ENCODE data around the gene PAPPA2. TPM values are rescaled to one million over a fixed set of nuclear protein-coding genes. Genes with fewer than 3 reads are reported as not detected.
"Not testable (repeated sequence)": the region's sequence is repeated elsewhere in the genome, so short reads cannot be mapped to it uniquely, and the experiment has no call there.

Gene PAPPA2
- total RNA-seq, 2 experiments from 2014 or later = 0.19 to 0.37 TPM

DNA sequence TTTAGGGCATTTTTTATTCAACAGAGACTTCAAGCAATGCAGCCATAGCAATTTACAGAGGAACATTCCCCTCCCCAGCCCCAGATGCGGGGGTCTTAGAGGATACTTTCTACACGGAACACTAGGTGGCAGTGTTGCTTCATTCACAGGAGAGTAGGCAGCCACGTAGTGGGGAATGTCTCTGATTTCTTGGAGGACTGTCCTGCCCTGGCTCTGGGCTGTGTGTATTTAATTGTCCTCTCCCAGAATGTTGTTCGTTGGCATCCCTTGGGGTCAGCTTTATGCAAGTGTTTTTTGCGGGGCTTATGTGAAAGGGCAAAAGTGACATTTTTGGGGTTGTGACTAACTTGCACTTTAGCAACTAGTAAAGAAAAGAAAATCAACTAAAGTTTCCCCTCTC lies 96.9 kb downstream of the PAPPA2 start:
- Mint-ChIP-seq H3K27me3 (ENCODE audit: low read depth) (peaks cover 12% of the 10 kb centered on the region), H3K4me3 (no peak overlapping the region), H3K4me1 (ENCODE audit: low read depth) (no peaks in the 10 kb centered on the region), H3K36me3 (ENCODE audit: low read depth) (no peaks in the 10 kb centered on the region), H3K27ac (no peak overlapping the region), H3K9me3 (no peaks in the 10 kb centered on the region)
- peak; percentile 38 for DNase-seq
- intact Hi-C loops (cut with micrococcal nuclease) = loop anchor here (1.0 to 5.0 kb wide), 4 partner anchors 131 to 1387 kb away; no protein-coding TSS in a partner anchor
- CTCF ChIA-PET = interaction anchor here (0.6 to 1.6 kb wide), 11 partner anchors 11 to 1106 kb away, joined by 3 to 6 read pairs (median 4); no protein-coding TSS in a partner anchor

DNA sequence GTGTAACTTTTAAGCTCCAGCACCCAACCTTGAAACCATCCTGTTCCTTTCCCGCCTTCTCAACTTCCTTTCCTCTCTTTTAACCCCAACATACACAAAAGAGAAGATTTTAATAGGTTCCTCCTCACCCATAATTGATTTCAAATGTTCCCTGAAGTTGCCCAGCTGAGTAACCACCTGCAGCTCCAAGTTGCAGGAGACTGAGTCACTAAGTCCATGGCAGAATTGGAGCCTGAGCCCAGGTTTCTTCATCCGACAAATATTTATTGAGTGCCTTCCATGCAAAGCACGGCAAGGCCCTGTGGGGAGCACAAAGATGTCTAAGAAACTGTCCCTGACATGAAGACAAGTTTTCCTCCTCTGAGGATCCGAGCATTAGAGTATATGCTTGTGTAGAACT lies 97.7 kb downstream of the PAPPA2 start:
- CTCF ChIA-PET = interaction anchor here (0.6 to 1.8 kb wide), 14 partner anchors 12 to 1580 kb away, joined by 3 to 12 read pairs (median 4); no protein-coding TSS in a partner anchor

DNA sequence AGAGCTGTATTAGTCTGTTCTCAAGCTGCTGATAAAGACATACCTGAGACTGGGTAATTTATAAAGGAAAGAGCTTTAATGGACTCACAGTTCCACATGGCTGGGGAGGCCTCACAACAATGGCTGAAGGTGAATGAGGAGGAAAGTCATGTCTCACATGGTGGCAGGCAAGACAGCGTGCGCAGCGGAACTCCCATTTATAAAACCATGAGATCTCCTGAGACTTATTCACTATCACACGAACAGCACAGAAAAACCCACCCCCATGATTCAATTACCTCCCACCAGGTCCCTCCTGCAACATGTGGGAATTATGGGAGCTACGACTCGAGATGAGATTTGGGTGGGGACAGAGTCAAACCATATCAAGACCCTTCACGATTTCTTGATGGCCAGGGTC lies 98.8 kb downstream of the PAPPA2 start:
- peaks cover 12% of the 10 kb centered on the region for H3K27me3 Mint-ChIP-seq (ENCODE audit: low read depth)
- H3K4me3 Mint-ChIP-seq; H3K9me3 Mint-ChIP-seq; H3K27ac Mint-ChIP-seq; H3K36me3 Mint-ChIP-seq (ENCODE audit: low read depth); DNase-seq; intact Hi-C loops (cut with micrococcal nuclease); H3K4me1 Mint-ChIP-seq (ENCODE audit: low read depth): not testable (repeated sequence)
- CTCF ChIA-PET = interaction anchor here (1.5 to 1.8 kb wide), 2 partner anchors 121 to 129 kb away, joined by 5 to 12 read pairs; no protein-coding TSS in a partner anchor

More for the DNA sequence above, 97.7 kb downstream of the PAPPA2 start:
- no peak overlapping the region for H3K4me3 Mint-ChIP-seq
- intact Hi-C loops (cut with micrococcal nuclease) = loop anchor here (1.0 kb wide), 2 partner anchors 131 to 321 kb away; no protein-coding TSS in a partner anchor
- DNase-seq = no peak
- no peaks in the 10 kb centered on the region for H3K36me3 Mint-ChIP-seq (ENCODE audit: low read depth)
- H3K27me3 Mint-ChIP-seq (ENCODE audit: low read depth) = peaks cover 9% of the 10 kb centered on the region
- H3K27ac Mint-ChIP-seq = no peak overlapping the region
- H3K9me3 Mint-ChIP-seq = no peaks in the 10 kb centered on the region
- H3K4me1 Mint-ChIP-seq (ENCODE audit: low read depth) = no peaks in the 10 kb centered on the region

DNA sequence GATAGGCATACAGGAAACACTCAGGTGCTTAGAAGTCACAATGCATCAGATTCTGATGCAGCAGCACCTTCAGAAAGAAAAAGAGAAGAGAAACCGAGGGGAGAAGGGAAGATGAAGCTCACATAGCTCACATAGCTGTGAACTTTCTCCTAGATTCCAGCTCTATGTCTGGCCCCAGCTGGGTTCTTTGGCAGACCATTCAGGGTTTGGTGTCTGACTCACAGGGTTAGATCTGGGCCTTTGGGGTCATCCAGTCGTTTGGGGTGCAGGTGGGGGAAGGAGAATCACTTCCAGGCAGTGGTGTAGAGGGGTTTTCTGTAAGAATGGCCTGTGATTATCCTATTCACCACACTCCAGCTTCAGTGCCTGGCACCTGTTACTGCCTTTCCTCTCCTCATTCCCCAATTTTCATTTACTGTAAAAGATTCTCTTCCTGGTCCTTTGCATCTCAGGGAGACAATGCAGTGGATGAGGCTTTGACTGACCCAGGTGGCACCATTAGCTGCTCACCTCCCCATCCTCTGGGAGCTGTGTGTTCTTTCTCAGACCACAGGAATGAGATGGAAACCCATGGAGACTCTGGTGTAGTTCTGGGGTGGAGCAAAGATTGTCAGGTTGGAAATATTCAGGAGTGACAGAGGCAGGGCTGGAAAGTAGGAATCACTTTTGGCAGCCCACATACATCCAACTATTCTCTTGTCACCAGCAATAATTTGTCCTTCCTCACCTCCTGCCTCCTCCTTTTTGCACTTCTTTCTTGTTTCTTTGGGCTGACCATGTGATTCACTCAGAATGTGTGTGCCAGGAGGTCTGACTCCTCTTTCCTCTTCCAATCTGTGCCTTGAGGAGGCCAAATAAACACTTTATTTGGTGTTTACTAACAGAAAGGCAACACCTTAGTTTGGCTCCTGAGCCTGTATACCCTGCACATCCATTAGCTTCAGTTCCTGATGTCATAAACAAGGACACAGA lies 103.3 kb downstream of the PAPPA2 start:
- intact Hi-C loops (cut with micrococcal nuclease) = no loop called here
- Mint-ChIP-seq H3K27me3 (ENCODE audit: low read depth) (peaks cover 6% of the 10 kb centered on the region), H3K4me1 (ENCODE audit: low read depth) (no peaks in the 10 kb centered on the region), H3K36me3 (ENCODE audit: low read depth) (no peaks in the 10 kb centered on the region), H3K9me3 (no peaks in the 10 kb centered on the region), H3K27ac (no peak overlapping the region), H3K4me3 (no peak overlapping the region)
- CTCF ChIA-PET = no interaction called here
- no peak for DNase-seq

DNA sequence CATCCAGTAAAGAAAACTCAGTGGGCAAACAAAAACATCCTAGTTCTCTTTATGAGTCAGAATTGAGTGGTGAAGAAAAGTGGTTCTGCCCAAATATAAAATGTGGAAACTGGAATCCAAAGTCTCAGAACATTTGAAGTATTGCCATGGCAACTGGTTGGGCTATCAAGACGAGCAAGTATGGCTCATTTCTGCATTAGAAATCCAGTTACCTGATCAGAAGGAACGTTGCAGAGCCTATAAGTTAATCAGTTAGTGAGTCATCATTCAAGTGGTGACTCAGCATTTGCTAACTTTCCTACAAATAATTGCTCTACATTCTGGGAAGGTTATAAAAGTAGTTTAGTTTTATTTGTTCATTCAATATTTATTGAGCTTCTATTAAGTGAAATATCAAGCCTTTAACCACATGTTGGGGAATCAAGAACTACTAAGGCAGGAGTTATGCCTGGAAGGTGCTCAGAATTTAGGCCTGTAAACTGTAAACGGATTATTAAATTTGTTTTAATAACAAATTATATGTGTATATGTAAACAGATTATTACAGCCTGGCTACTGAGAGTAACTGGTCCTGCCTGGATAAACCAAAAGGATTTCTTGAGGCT lies 104.3 kb downstream of the PAPPA2 start:
- no peak for DNase-seq
- no peak overlapping the region for H3K4me3 Mint-ChIP-seq
- CTCF ChIA-PET = no interaction called here
- H3K27ac Mint-ChIP-seq = no peak overlapping the region
- H3K27me3 Mint-ChIP-seq (ENCODE audit: low read depth) = peaks cover 5% of the 10 kb centered on the region
- H3K4me1 Mint-ChIP-seq (ENCODE audit: low read depth) = no peaks in the 10 kb centered on the region
- no peaks in the 10 kb centered on the region for H3K9me3 Mint-ChIP-seq
- H3K36me3 Mint-ChIP-seq (ENCODE audit: low read depth) = no peaks in the 10 kb centered on the region
- intact Hi-C loops (cut with micrococcal nuclease) = no loop called here

DNA sequence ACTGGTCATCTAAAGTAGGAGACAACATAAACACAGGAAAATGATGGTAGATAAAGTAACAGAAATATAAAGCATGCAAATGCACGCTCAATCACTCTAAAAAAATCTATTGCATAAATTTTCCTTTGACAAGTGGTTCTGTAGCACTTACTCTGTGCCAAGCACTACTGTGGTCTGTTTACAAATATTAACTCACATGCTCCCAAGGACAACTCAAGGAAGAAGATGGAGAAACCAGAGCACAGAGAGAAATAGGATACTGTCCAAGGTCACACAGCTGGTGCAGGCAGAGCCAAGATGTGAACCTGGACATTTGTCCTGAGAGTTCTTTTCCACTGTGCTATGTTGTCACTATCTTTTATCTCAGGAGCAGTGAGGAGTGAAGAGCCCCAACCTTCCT lies 105.2 kb downstream of the PAPPA2 start:
- Mint-ChIP-seq H3K4me3 (no peak overlapping the region), H3K9me3 (no peaks in the 10 kb centered on the region), H3K27ac (no peak overlapping the region), H3K4me1 (ENCODE audit: low read depth) (no peaks in the 10 kb centered on the region), H3K27me3 (ENCODE audit: low read depth) (peaks cover 5% of the 10 kb centered on the region), H3K36me3 (ENCODE audit: low read depth) (no peaks in the 10 kb centered on the region)
- intact Hi-C loops (cut with micrococcal nuclease) = no loop called here
- CTCF ChIA-PET = no interaction called here
- DNase-seq = no peak

DNA sequence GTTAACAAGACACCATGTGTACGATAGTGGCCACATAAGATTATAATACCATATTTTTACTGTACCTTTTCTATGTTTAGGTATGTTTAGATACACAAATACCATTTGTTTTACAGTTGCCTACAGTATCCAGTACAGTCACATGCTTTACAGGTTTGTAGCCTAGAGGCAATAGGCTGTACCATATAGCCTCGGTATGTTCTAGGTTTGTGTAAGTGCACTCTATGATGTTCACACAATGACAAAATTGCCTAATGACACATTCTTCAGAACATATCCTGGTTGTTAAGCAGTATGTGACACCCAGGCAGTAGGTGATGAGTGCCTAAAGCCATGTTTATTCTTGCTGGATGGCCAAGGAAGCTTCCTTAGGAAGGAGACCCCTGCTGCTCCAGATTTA lies 111.8 kb downstream of the PAPPA2 start:
- Mint-ChIP-seq H3K9me3 (no peaks in the 10 kb centered on the region), H3K27me3 (ENCODE audit: low read depth) (no peaks in the 10 kb centered on the region)
- CTCF ChIA-PET = interaction anchor here (1.0 kb wide), 1 partner anchor 15 kb away, joined by 4 read pairs; no protein-coding TSS in a partner anchor

DNA sequence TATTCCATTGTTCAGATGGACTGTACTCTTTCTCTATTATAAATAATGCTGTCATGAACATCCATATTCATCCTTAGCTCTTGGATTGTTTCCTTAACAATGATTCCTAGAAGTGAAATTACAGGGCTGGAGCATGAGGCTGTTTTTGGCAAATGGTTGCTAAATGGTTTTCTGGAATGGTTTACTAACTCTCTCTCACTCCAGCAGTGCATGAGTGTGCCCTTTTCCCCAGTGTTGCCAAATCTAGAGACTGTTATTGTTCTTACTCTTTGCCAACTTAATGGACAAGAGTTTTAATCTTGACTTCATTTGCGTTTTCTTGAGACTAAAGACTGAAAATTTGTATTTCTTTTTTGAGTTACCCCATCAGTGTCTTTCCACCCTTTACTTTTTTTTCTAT lies 113.0 kb downstream of the PAPPA2 start:
- intact Hi-C loops (cut with micrococcal nuclease) = no loop called here
- no peaks in the 10 kb centered on the region for H3K9me3 Mint-ChIP-seq
- H3K4me1 Mint-ChIP-seq (ENCODE audit: low read depth) = no peaks in the 10 kb centered on the region
- CTCF ChIA-PET = no interaction called here
- no peaks in the 10 kb centered on the region for H3K27me3 Mint-ChIP-seq (ENCODE audit: low read depth)
- DNase-seq = no peak
- H3K36me3 Mint-ChIP-seq (ENCODE audit: low read depth) = no peaks in the 10 kb centered on the region
- H3K4me3 Mint-ChIP-seq = no peak overlapping the region
- no peak overlapping the region for H3K27ac Mint-ChIP-seq

More for the DNA sequence above, 111.8 kb downstream of the PAPPA2 start:
- Mint-ChIP-seq H3K4me3 (no peak overlapping the region), H3K27ac (no peak overlapping the region), H3K4me1 (ENCODE audit: low read depth) (no peaks in the 10 kb centered on the region), H3K36me3 (ENCODE audit: low read depth) (no peaks in the 10 kb centered on the region)
- intact Hi-C loops (cut with micrococcal nuclease) = no loop called here
- no peak for DNase-seq

DNA sequence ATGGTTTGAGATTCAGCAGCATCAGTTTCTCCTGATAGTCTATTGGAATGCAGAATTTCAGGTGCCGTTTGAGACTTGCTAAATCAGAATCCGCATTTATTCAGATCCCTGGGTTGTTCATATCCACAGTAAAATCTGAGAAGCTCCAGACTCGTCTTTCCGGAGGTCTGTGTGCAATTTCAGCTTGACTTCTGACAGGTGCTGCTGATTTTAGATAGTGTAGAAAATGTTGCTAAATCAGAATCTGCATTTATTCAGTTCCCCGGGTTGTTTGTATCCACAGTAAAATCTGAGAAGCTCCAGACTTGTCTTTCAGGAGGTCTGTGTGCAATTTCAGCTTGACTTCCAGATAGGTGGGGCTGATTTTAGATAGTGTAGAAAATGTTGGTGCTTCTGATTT lies 113.7 kb downstream of the PAPPA2 start:
- H3K9me3 Mint-ChIP-seq = no peaks in the 10 kb centered on the region
- DNase-seq = no peak
- no peaks in the 10 kb centered on the region for H3K27me3 Mint-ChIP-seq (ENCODE audit: low read depth)
- H3K36me3 Mint-ChIP-seq (ENCODE audit: low read depth) = no peaks in the 10 kb centered on the region
- no peak overlapping the region for H3K4me3 Mint-ChIP-seq
- intact Hi-C loops (cut with micrococcal nuclease) = no loop called here
- no peaks in the 10 kb centered on the region for H3K4me1 Mint-ChIP-seq (ENCODE audit: low read depth)
- H3K27ac Mint-ChIP-seq = no peak overlapping the region
- CTCF ChIA-PET = no interaction called here

DNA sequence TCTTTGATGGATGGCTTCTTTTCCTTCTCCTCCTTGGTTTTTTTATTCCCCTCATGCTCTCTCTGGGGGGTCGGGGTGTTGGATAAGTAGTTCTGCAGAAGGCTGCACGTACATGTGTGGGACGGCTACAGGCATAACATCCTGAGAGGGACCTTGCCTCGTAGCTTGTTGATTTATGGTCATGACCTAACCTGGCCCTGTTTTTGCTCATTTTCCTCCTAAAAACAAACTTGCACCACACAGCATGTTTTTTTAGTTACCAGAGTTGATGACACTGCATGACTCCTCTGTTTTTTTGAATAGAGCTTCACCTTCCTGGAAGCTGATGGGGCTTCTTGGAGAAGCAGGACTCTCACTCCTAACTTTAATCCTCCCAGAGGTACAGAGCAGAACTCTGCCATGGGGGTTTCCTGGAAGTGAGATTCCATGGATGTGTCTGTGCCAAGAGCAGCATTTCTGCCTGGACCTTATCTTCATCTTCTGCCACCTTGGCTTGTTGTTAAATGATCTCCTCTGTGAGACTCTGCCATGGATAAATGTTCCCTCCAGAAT lies 114.7 kb downstream of the PAPPA2 start:
- Mint-ChIP-seq H3K27me3 (ENCODE audit: low read depth) (no peaks in the 10 kb centered on the region), H3K9me3 (no peaks in the 10 kb centered on the region), H3K4me1 (ENCODE audit: low read depth) (no peaks in the 10 kb centered on the region), H3K27ac (no peak overlapping the region), H3K36me3 (ENCODE audit: low read depth) (no peaks in the 10 kb centered on the region), H3K4me3 (no peak overlapping the region)
- no peak for DNase-seq
- CTCF ChIA-PET = no interaction called here
- intact Hi-C loops (cut with micrococcal nuclease) = no loop called here

DNA sequence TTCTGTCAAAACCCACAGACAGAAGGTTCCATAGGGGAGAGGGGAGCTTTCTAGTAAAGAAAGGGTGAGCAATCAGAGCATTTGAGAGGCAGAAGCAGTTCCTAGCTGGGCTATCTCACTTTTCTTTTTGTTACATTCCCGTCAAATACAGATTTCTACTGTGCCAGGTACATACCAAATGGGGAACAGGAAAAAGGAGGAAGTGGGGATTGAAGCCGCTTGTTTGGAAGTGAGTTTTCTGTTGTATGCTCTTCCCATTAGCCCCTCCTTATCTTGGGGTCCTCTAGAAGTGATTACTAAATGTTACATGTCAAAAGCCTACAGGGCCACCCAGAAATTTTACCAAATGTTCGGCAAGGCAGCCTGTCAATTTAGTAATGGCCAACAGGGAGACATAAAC lies 116.1 kb downstream of the PAPPA2 start:
- Mint-ChIP-seq H3K27ac (no peak overlapping the region), H3K36me3 (ENCODE audit: low read depth) (no peaks in the 10 kb centered on the region), H3K4me1 (ENCODE audit: low read depth) (no peaks in the 10 kb centered on the region), H3K4me3 (no peak overlapping the region), H3K9me3 (no peaks in the 10 kb centered on the region), H3K27me3 (ENCODE audit: low read depth) (no peaks in the 10 kb centered on the region)
- intact Hi-C loops (cut with micrococcal nuclease) = no loop called here
- CTCF ChIA-PET = interaction anchor here (1.0 kb wide), 1 partner anchor 20 kb away, joined by 3 read pairs; no protein-coding TSS in a partner anchor
- no peak for DNase-seq

DNA sequence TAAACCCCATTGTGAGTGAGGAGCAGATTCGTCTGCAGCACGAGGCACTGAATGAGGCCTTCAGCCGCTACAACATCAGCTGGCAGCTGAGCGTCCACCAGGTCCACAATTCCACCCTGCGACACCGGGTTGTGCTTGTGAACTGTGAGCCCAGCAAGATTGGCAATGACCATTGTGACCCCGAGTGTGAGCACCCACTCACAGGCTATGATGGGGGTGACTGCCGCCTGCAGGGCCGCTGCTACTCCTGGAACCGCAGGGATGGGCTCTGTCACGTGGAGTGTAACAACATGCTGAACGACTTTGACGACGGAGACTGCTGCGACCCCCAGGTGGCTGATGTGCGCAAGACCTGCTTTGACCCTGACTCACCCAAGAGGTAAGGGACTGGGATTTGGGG lies 132.2 kb downstream of the PAPPA2 start:
- Mint-ChIP-seq H3K27me3 (ENCODE audit: low read depth) (no peaks in the 10 kb centered on the region), H3K27ac (no peak overlapping the region), H3K4me3 (no peak overlapping the region), H3K4me1 (ENCODE audit: low read depth) (no peaks in the 10 kb centered on the region), H3K9me3 (no peaks in the 10 kb centered on the region), H3K36me3 (ENCODE audit: low read depth) (no peaks in the 10 kb centered on the region)
- CTCF ChIA-PET = no interaction called here
- no peak for DNase-seq
- intact Hi-C loops (cut with micrococcal nuclease) = no loop called here

Measured in activated naive CD4-positive, alpha-beta T cell treated with anti-CD3 and anti-CD28 coated beads for 36 hours (primary cell).